Mesodermal cell (in vitro differentiated cells): ENCODE data around the gene PITPNC1.
"Not testable (repeated sequence)": the region's sequence is repeated elsewhere in the genome, so short reads cannot be mapped to it uniquely, and the experiment has no call there.

Experiments used
- H3K27ac ChIP-seq: 2 replicates; pipeline ENCODE4 v1.7.0; 2013; ENCODE audit warnings: mild to moderate bottlenecking, low read depth, low read length, moderate library complexity; ENCODE audit not compliant: severe bottlenecking
- H3K36me3 ChIP-seq: 2 replicates; pipeline ENCODE4 v1.7.1; 2013; ENCODE audit warnings: mild to moderate bottlenecking, low read length, moderate library complexity; ENCODE audit not compliant: control insufficient read depth, insufficient read depth
- H3K4me1 ChIP-seq: one replicate; pipeline ENCODE4 v1.7.1; 2013; ENCODE audit warnings: mild to moderate bottlenecking, low read length; ENCODE audit not compliant: insufficient read depth, control insufficient read depth, poor library complexity, severe bottlenecking
- H3K4me3 ChIP-seq: 2 replicates; pipeline ENCODE4 v1.7.0; 2013; ENCODE audit warnings: low read length, control low read depth, mild to moderate bottlenecking; ENCODE audit not compliant: insufficient read depth, poor library complexity, severe bottlenecking; ENCODE audit errors: extremely low read depth
- H3K9me3 ChIP-seq: 2 replicates; pipeline ENCODE4 v1.7.1; 2013; ENCODE audit warnings: mild to moderate bottlenecking, low read length, moderate library complexity; ENCODE audit not compliant: control insufficient read depth
- WGBS, 2 experiments: methylation state at CpG; one replicate each; pipeline ENCODE4 v1.1.5; 2013; ENCODE audit warnings: missing lambda C conversion rate in 2 of 2; ENCODE audit not compliant: insufficient coverage in 2 of 2; 5-methylcytosine and 5-hydroxymethylcytosine counted together

PITPNC1 gene

GRCh38 chr17:67514998-67515397 lies 137.9 kb downstream of the PITPNC1 start:
- H3K9me3 ChIP-seq, result peaks cover 10% of the 10 kb centered on the region
- H3K4me1 ChIP-seq, result peaks cover 5% of the 10 kb centered on the region
- peak overlapping the region; percentile 2 for H3K27ac ChIP-seq
- H3K4me3 ChIP-seq, result no peak overlapping the region
- H3K36me3 ChIP-seq, result no peaks in the 10 kb centered on the region
- WGBS, 2 experiments, result 86 to 87% methylated on average over 1 to 2 of the region's 4 CpGs

GRCh38 chr17:67515490-67516083 lies 138.5 kb downstream of the PITPNC1 start:
- peaks cover 10% of the 10 kb centered on the region for H3K9me3 ChIP-seq
- H3K4me3 ChIP-seq, result no peak overlapping the region
- 70 to 89% methylated on average over 3 to 9 of the region's 10 CpGs for WGBS, 2 experiments
- no peaks in the 10 kb centered on the region for H3K36me3 ChIP-seq
- H3K4me1 ChIP-seq, result peaks cover 11% of the 10 kb centered on the region
- no peak overlapping the region for H3K27ac ChIP-seq

- H3K27ac ChIP-seq, H3K36me3 ChIP-seq, H3K4me3 ChIP-seq: not testable (repeated sequence)
- H3K9me3 ChIP-seq, result peaks cover 10% of the 10 kb centered on the region
- 97 to 100% methylated on average over 7 to 10 of the region's 10 CpGs for WGBS, 2 experiments
- peaks cover 13% of the 10 kb centered on the region for H3K4me1 ChIP-seq
These were observed 139.5 kb downstream of the PITPNC1 start for GRCh38 chr17:67516571-67516970.

GRCh38 chr17:67517325-67517724 lies 140.2 kb downstream of the PITPNC1 start:
- WGBS, 2 experiments, result no CpG with 5 or more reads among the region's 1 CpG

GRCh38 chr17:67518876-67519275 lies 141.8 kb downstream of the PITPNC1 start:
- H3K27ac ChIP-seq, result no peak overlapping the region
- H3K36me3 ChIP-seq, result no peaks in the 10 kb centered on the region
- no CpG with 5 or more reads among the region's 3 CpGs for WGBS, 2 experiments
- peaks cover 13% of the 10 kb centered on the region for H3K4me1 ChIP-seq
- H3K9me3 ChIP-seq, result peaks cover 10% of the 10 kb centered on the region
- H3K4me3 ChIP-seq, result no peak overlapping the region

More at GRCh38 chr17:67517325-67517724, 140.2 kb downstream of the PITPNC1 start:
- Histone ChIP-seq H3K4me3 (no peak overlapping the region), H3K36me3 (no peaks in the 10 kb centered on the region), H3K9me3 (peaks cover 10% of the 10 kb centered on the region), H3K4me1 (peaks cover 13% of the 10 kb centered on the region), H3K27ac (no peak overlapping the region)

GRCh38 chr17:67519801-67520251 lies 142.7 kb downstream of the PITPNC1 start:
- no peak overlapping the region for H3K27ac ChIP-seq
- H3K36me3 ChIP-seq, result no peaks in the 10 kb centered on the region
- H3K9me3 ChIP-seq, result peaks cover 10% of the 10 kb centered on the region
- H3K4me1 ChIP-seq, result peaks cover 16% of the 10 kb centered on the region
- 52 to 53% methylated on average over 4 to 5 of the region's 5 CpGs for WGBS, 2 experiments
- no peak overlapping the region for H3K4me3 ChIP-seq

- peak overlapping the region; percentile 5 for H3K27ac ChIP-seq
- WGBS, 2 experiments, result 84 to 87% methylated on average over 11 to 13 of the region's 13 CpGs
- no peak overlapping the region for H3K4me3 ChIP-seq
- no peaks in the 10 kb centered on the region for H3K36me3 ChIP-seq
- peaks cover 10% of the 10 kb centered on the region for H3K9me3 ChIP-seq
- peaks cover 15% of the 10 kb centered on the region for H3K4me1 ChIP-seq
These were observed 143.3 kb downstream of the PITPNC1 start for GRCh38 chr17:67520252-67520906.

GRCh38 chr17:67520916-67521774 lies 144.1 kb downstream of the PITPNC1 start:
- Histone ChIP-seq H3K4me1 (peaks cover 12% of the 10 kb centered on the region), H3K9me3 (peaks cover 10% of the 10 kb centered on the region), H3K27ac (no peak overlapping the region), H3K4me3 (no peak overlapping the region), H3K36me3 (no peaks in the 10 kb centered on the region)
- WGBS, 2 experiments, result 97 to 98% methylated on average over 6 to 7 of the region's 10 CpGs

GRCh38 chr17:67521775-67522069 lies 144.6 kb downstream of the PITPNC1 start:
- Histone ChIP-seq H3K9me3 (peaks cover 10% of the 10 kb centered on the region), H3K36me3 (no peaks in the 10 kb centered on the region), H3K4me1 (peaks cover 12% of the 10 kb centered on the region), H3K27ac (no peak overlapping the region), H3K4me3 (no peak overlapping the region)
- 87 to 95% methylated on average over 9 of the region's 9 CpGs for WGBS, 2 experiments

GRCh38 chr17:67523101-67523500 lies 146.0 kb downstream of the PITPNC1 start:
- Histone ChIP-seq H3K9me3 (no peaks in the 10 kb centered on the region), H3K4me3 (no peak overlapping the region), H3K27ac (no peak overlapping the region), H3K4me1 (peaks cover 15% of the 10 kb centered on the region), H3K36me3 (no peaks in the 10 kb centered on the region)
- 83% methylated on average over 1 of the region's 5 CpGs; no CpG with 5 or more reads in 1 of the 2 experiments for WGBS, 2 experiments
